ENCODE results near the gene TAF8.
A peak's percentile ranks its signal among the peaks of the same experiment; 100 is the strongest.

The TAF8 gene

GRCh38 chr6:42124223-42124836 lies 74.0 kb downstream of the TAF8 start:
- no peak for DNase-seq (ENCODE audit: low spot score)

- DNase-seq (ENCODE audit: low spot score), result no peak
These were observed 74.9 kb downstream of the TAF8 start for GRCh38 chr6:42125231-42125630.

- no peak for DNase-seq (ENCODE audit: low spot score)
These were observed 75.3 kb downstream of the TAF8 start for GRCh38 chr6:42125663-42126062.

GRCh38 chr6:42128460-42129359 lies 78.4 kb downstream of the TAF8 start:
- no peak for DNase-seq (ENCODE audit: low spot score)

GRCh38 chr6:42129360-42129676 lies 79.0 kb downstream of the TAF8 start:
- DNase-seq (ENCODE audit: low spot score), result no peak

- no peak for DNase-seq (ENCODE audit: low spot score)
These were observed 81.2 kb downstream of the TAF8 start for GRCh38 chr6:42131531-42131930.

- DNase-seq (ENCODE audit: low spot score), result no peak
These were observed 83.6 kb downstream of the TAF8 start for GRCh38 chr6:42133926-42134325.

GRCh38 chr6:42135161-42135560 lies 84.8 kb downstream of the TAF8 start:
- DNase-seq (ENCODE audit: low spot score), result no peak

- no peak for DNase-seq (ENCODE audit: low spot score)
These were observed 85.4 kb downstream of the TAF8 start for GRCh38 chr6:42135722-42136121.

GRCh38 chr6:42136508-42137193 lies 86.3 kb downstream of the TAF8 start:
- DNase-seq (ENCODE audit: low spot score), result peak; percentile 83
